Smooth muscle cell (in vitro differentiated cells): ENCODE measurements around the gene TMEM50B. TPM values are rescaled to one million over a fixed set of nuclear protein-coding genes. Genes with fewer than 3 reads are reported as not detected.

Experiments used
- DNase-seq: peaks from one replicate; lab custom pipeline; 2025; ENCODE audit not compliant: unreplicated experiment; lab: John Stamatoyannopoulos, UW
- H2AFZ ChIP-seq: fragments of 200-600 bp; sonication (generic); 2 replicates; pipeline ENCODE4 v1.6.0; 2016; ENCODE audit warnings: antibody characterized with exemption, low read depth, mild to moderate bottlenecking
- H3F3A ChIP-seq: fragments of 200-600 bp; sonication (generic); 2 replicates; pipeline ENCODE4 v1.6.0; 2017; ENCODE audit warnings: antibody characterized with exemption, low read depth
- H3K27ac ChIP-seq: fragments of 200-600 bp; sonication (generic); 2 replicates; pipeline ENCODE4 v1.5.1; 2016; ENCODE audit warnings: low read depth, mild to moderate bottlenecking
- H3K27me3 ChIP-seq: fragments of 200-600 bp; sonication (generic); 2 replicates; pipeline ENCODE4 v1.6.1; 2016; ENCODE audit warnings: low read depth, mild to moderate bottlenecking
- H3K36me3 ChIP-seq: fragments of 200-600 bp; sonication (generic); 2 replicates; pipeline ENCODE4 v1.5.1; 2016; ENCODE audit warnings: low read depth
- H3K4me1 ChIP-seq: fragments of 200-600 bp; sonication (generic); 2 replicates; pipeline ENCODE4 v1.5.1; 2016; ENCODE audit warnings: low read depth
- H3K4me2 ChIP-seq: fragments of 200-600 bp; sonication (generic); 2 replicates; pipeline ENCODE4 v1.6.0; 2016; ENCODE audit warnings: mild to moderate bottlenecking
- H3K4me3 ChIP-seq: fragments of 200-600 bp; sonication (generic); 2 replicates; pipeline ENCODE4 v1.5.1; 2016; ENCODE audit warnings: mild to moderate bottlenecking
- H3K79me2 ChIP-seq: fragments of 200-600 bp; sonication (generic); 2 replicates; pipeline ENCODE4 v1.6.0; 2016; ENCODE audit warnings: low read depth, mild to moderate bottlenecking
- H3K9ac ChIP-seq: fragments of 200-600 bp; sonication (generic); 2 replicates; pipeline ENCODE4 v1.6.0; 2016; ENCODE audit warnings: low read depth
- H3K9me3 ChIP-seq: fragments of 200-600 bp; sonication (generic); replicated peaks from 2 replicates; pipeline ENCODE4 v1.5.1; 2016; ENCODE audit warnings: low read depth
- H4K20me1 ChIP-seq: fragments of 200-600 bp; sonication (generic); 2 replicates; pipeline ENCODE4 v1.6.0; 2016; ENCODE audit warnings: low read depth
- CTCF ChIP-seq: fragments of 200-600 bp; sonication (generic); IDR thresholded peaks from 2 replicates; pipeline ENCODE4 v1.5.1; 2017; ENCODE audit warnings: borderline replicate concordance, mild to moderate bottlenecking, antibody characterized with exemption; ENCODE audit not compliant: insufficient read depth, poor library complexity, severe bottlenecking
- WGBS: methylation state at CpG from one replicate; pipeline ENCODE4 v1.1.7; 2016; ENCODE audit warnings: low lambda C conversion rate; 5-methylcytosine and 5-hydroxymethylcytosine counted together
- polyA plus RNA-seq: library from polyadenylated mRNA; unstranded; fragments of >200 nt; fragmentation: Nextera tagmentation; extraction: Ambion mirVana; gene quantifications from 2 replicates; pipeline ENCODE4 v1.2.1, GENCODE V29; 2016
- total RNA-seq: library from RNA; depleted of rRNA; stranded (reverse); fragments of >200 nt; gene quantifications from 2 replicates; pipeline ENCODE4 v1.2.3, GENCODE V29; 2014

The TMEM50B gene
- total and polyA plus RNA-seq, 2 experiments from 2014 or later, result 31.4 to 42.9 TPM

GRCh38 chr21:33480481-33481103 lies 818 bp upstream of the TMEM50B start:
- Histone ChIP-seq H3K36me3 (no peaks in the 10 kb centered on the region), H3K27ac (peak overlapping the region; percentile 99), H3F3A (no peaks in the 10 kb centered on the region), H3K4me1 (peaks cover 8% of the 10 kb centered on the region), H3K27me3 (no peaks in the 10 kb centered on the region), H3K4me2 (peak overlapping the region; percentile 93), H2AFZ (peak overlapping the region; percentile 83), H3K79me2 (peaks cover 29% of the 10 kb centered on the region), H3K4me3 (peak overlapping the region; percentile 94), H3K9ac (peak overlapping the region; percentile 70), H3K9me3 (no peaks in the 10 kb centered on the region), H4K20me1 (peaks cover 4% of the 10 kb centered on the region)
- no peak for DNase-seq
- no peak for TF ChIP-seq CTCF
- 36% methylated on average over 17 of the region's 17 CpGs for WGBS

- H3K4me1 ChIP-seq, result peaks cover 8% of the 10 kb centered on the region
- H4K20me1 ChIP-seq, result peaks cover 7% of the 10 kb centered on the region
- peak overlapping the region; percentile 95 for H2AFZ ChIP-seq
- no peaks in the 10 kb centered on the region for H3K27me3 ChIP-seq
- TF ChIP-seq CTCF, result peak; percentile 7
- peak overlapping the region; percentile 94 for H3K4me3 ChIP-seq
- H3K27ac ChIP-seq, result peak overlapping the region; percentile 99
- 1% methylated on average over 38 of the region's 68 CpGs for WGBS
- H3K9me3 ChIP-seq, result no peaks in the 10 kb centered on the region
- H3K4me2 ChIP-seq, result peak overlapping the region; percentile 93
- no peaks in the 10 kb centered on the region for H3F3A ChIP-seq
- H3K36me3 ChIP-seq, result no peaks in the 10 kb centered on the region
- peak overlapping the region; percentile 99 for H3K9ac ChIP-seq
- peaks cover 38% of the 10 kb centered on the region for H3K79me2 ChIP-seq
- DNase-seq, result no peak
These were observed 667 bp downstream of the TMEM50B start for GRCh38 chr21:33478935-33479678.

- no peak for TF ChIP-seq CTCF
- H3K4me2 ChIP-seq, result peak overlapping the region; percentile 93
- no peaks in the 10 kb centered on the region for H3K27me3 ChIP-seq
- H3K36me3 ChIP-seq, result no peaks in the 10 kb centered on the region
- H2AFZ ChIP-seq, result no peak overlapping the region
- H3K4me3 ChIP-seq, result peak overlapping the region; percentile 94
- DNase-seq, result no peak
- peaks cover 8% of the 10 kb centered on the region for H3K4me1 ChIP-seq
- peak overlapping the region; percentile 99 for H3K9ac ChIP-seq
- H4K20me1 ChIP-seq, result peaks cover 7% of the 10 kb centered on the region
- no peaks in the 10 kb centered on the region for H3F3A ChIP-seq
- WGBS, result 61% methylated on average over 9 of the region's 9 CpGs
- peaks cover 44% of the 10 kb centered on the region for H3K79me2 ChIP-seq
- H3K27ac ChIP-seq, result peak overlapping the region; percentile 99
- no peaks in the 10 kb centered on the region for H3K9me3 ChIP-seq
These were observed 1.6 kb downstream of the TMEM50B start for GRCh38 chr21:33478182-33478581.
